HG02884 (cell line): ENCODE measurements around the gene NTN5.

Source experiments
- ATAC-seq: cut with Tn5 transposase; IDR thresholded peaks from one replicate; pipeline ENCODE4 v1.9.1; 2021; ENCODE audit warnings: mild to moderate bottlenecking, moderate library complexity; ENCODE audit not compliant: unreplicated experiment

NTN5 gene

DNA sequence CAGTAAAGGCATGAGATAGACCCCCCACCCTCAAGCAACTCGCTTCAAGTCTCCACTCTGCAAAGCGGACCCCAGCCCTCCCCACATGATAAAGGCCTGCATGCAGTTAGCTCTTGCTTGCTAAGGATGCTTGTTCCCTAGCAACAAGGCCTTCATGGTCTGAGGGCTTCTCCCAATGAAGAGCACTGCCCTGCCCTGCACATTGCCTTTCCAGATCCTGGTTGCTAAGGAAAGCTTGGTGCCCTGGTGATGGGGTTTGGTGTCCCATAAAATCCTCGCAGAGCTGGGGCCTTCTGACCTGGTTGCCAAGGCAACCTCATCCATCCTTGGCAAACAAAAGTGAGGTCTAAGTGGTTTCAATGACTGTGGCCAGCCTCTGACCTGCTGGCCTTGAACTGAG is 41.6 kb downstream of the NTN5 start:
- no peak for ATAC-seq

- no peak for ATAC-seq
Observed at GRCh38 chr19:48630296-48631063, 42.3 kb downstream of the NTN5 start.

- ATAC-seq = no peak
Observed at GRCh38 chr19:48629599-48630295, 43.1 kb downstream of the NTN5 start.

- no peak for ATAC-seq
Observed at GRCh38 chr19:48629297-48629598, 43.6 kb downstream of the NTN5 start.

- ATAC-seq = no peak
Observed at GRCh38 chr19:48628486-48629296, 44.1 kb downstream of the NTN5 start.

DNA sequence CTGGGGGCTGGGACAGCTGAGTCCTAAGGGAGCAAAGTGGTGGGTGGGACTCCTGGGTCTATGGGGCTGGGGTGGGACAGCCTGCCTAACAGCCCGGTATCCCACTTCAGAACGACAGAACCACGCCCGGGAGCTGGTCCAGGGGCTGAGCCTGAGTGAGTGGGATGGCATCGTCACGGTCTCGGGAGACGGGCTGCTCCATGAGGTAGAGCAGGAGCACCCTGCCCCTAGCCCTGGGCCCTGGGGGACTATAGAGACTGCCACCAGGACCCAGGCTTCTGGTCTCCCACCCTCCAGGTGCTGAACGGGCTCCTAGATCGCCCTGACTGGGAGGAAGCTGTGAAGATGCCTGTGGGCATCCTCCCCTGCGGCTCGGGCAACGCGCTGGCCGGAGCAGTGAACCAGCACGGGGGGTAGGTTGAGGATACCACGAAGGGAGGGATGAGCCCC is 44.9 kb downstream of the NTN5 start:
- ATAC-seq = no peak

- ATAC-seq = no peak
Observed at GRCh38 chr19:48627201-48627864, 45.5 kb downstream of the NTN5 start.

GRCh38 chr19:48625891-48626327 is 46.9 kb downstream of the NTN5 start:
- ATAC-seq = no peak

GRCh38 chr19:48624791-48625723 is 47.8 kb downstream of the NTN5 start:
- no peak for ATAC-seq

GRCh38 chr19:48624067-48624594 is 48.7 kb downstream of the NTN5 start:
- ATAC-seq = peak; percentile 61

DNA sequence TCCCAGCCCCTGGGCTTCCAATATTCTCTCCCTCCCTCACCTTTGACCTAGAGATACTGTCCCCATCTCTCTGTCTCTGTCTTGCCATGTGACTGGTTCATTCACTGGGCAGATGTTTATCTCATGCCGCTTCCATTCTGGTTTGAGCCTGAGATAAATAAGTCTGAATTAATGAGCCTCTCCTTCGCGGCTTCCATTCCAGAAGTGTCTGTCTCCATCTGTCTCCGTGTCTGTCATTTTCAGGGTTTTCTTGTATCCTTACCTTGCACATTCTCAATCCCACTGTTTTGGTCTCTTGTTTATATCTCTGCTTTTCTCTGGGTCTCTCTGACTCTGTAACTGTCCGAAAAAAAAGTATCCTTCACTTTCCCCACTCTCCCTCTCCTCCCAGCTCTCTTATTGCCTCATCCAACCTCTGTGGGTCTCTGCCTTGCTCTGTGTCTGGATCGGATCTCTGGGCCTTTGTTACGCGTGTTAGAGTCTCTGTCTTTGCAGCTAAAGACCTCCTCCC is 49.2 kb downstream of the NTN5 start:
- no peak for ATAC-seq

GRCh38 chr19:48619692-48620585 is 52.9 kb downstream of the NTN5 start:
- no peak for ATAC-seq

- ATAC-seq = peak; percentile 78
Observed at GRCh38 chr19:48618916-48619691, 53.7 kb downstream of the NTN5 start, which contains the start of the genes RPL18 and SPHK2. RPL18 (minus strand) TSS chr19:48619178; CDS start chr19:48619143, 35 bp downstream. SPHK2 (plus strand) TSS chr19:48619506; CDS start chr19:48620515, 1,009 bp downstream.

- ATAC-seq = no peak
Observed at GRCh38 chr19:48618278-48618915, 54.4 kb downstream of the NTN5 start.

- ATAC-seq = no peak
Observed at GRCh38 chr19:48617146-48617937, 55.5 kb downstream of the NTN5 start.

- no peak for ATAC-seq
Observed at GRCh38 chr19:48616491-48617056, 56.2 kb downstream of the NTN5 start.
